ENCODE data around the gene TCAF2.
"Not testable (repeated sequence)": the region's sequence is repeated elsewhere in the genome, so short reads cannot be mapped to it uniquely, and the experiment has no call there.

TCAF2 gene

GRCh38 chr7:143622130-143622529 is 1.4 kb downstream of the TCAF2 start:
- not testable (repeated sequence) for H3K27me3 ChIP-seq (ENCODE audit: control insufficient read depth in 2 of 2, insufficient read depth in 2 of 2, low read length in 2 of 2); H3K9ac ChIP-seq (ENCODE audit: low read depth in 1 of 2, low read length in 2 of 2); H3K4me1 ChIP-seq (ENCODE audit: control insufficient read depth in 2 of 2, insufficient read depth in 2 of 2, low read length in 2 of 2); H3K36me3 ChIP-seq (ENCODE audit: control insufficient read depth in 2 of 2, insufficient read depth in 2 of 2, low read length in 2 of 2); H3K9me3 ChIP-seq (ENCODE audit: control insufficient read depth in 2 of 2, low read length in 2 of 2); H3K4me3 ChIP-seq (ENCODE audit: low read length in 2 of 2); H3K27ac ChIP-seq (ENCODE audit: low read depth in 2 of 2, low read length in 2 of 2)

- H3K4me1 ChIP-seq (ENCODE audit: control insufficient read depth in 2 of 2, insufficient read depth in 2 of 2, low read length in 2 of 2); H3K36me3 ChIP-seq (ENCODE audit: control insufficient read depth in 2 of 2, insufficient read depth in 2 of 2, low read length in 2 of 2); H3K9ac ChIP-seq (ENCODE audit: low read depth in 1 of 2, low read length in 2 of 2); H3K9me3 ChIP-seq (ENCODE audit: control insufficient read depth in 2 of 2, low read length in 2 of 2); H3K4me3 ChIP-seq (ENCODE audit: low read length in 2 of 2); H3K27ac ChIP-seq (ENCODE audit: low read depth in 2 of 2, low read length in 2 of 2); H3K27me3 ChIP-seq (ENCODE audit: control insufficient read depth in 2 of 2, insufficient read depth in 2 of 2, low read length in 2 of 2): not testable (repeated sequence)
Observed at GRCh38 chr7:143630653-143631052, 9.9 kb downstream of the TCAF2 start.

- H3K4me1 ChIP-seq (ENCODE audit: control insufficient read depth in 2 of 2, insufficient read depth in 2 of 2, low read length in 2 of 2); H3K27ac ChIP-seq (ENCODE audit: low read depth in 2 of 2, low read length in 2 of 2); H3K36me3 ChIP-seq (ENCODE audit: control insufficient read depth in 2 of 2, insufficient read depth in 2 of 2, low read length in 2 of 2); H3K9me3 ChIP-seq (ENCODE audit: control insufficient read depth in 2 of 2, low read length in 2 of 2); H3K27me3 ChIP-seq (ENCODE audit: control insufficient read depth in 2 of 2, insufficient read depth in 2 of 2, low read length in 2 of 2); H3K4me3 ChIP-seq (ENCODE audit: low read length in 2 of 2); H3K9ac ChIP-seq (ENCODE audit: low read depth in 1 of 2, low read length in 2 of 2): not testable (repeated sequence)
Observed at GRCh38 chr7:143632506-143632905, 11.7 kb downstream of the TCAF2 start.

- not testable (repeated sequence) for H3K4me3 ChIP-seq (ENCODE audit: low read length in 2 of 2); H3K27ac ChIP-seq (ENCODE audit: low read depth in 2 of 2, low read length in 2 of 2); H3K9me3 ChIP-seq (ENCODE audit: control insufficient read depth in 2 of 2, low read length in 2 of 2); H3K9ac ChIP-seq (ENCODE audit: low read depth in 1 of 2, low read length in 2 of 2); H3K27me3 ChIP-seq (ENCODE audit: control insufficient read depth in 2 of 2, insufficient read depth in 2 of 2, low read length in 2 of 2); H3K36me3 ChIP-seq (ENCODE audit: control insufficient read depth in 2 of 2, insufficient read depth in 2 of 2, low read length in 2 of 2); H3K4me1 ChIP-seq (ENCODE audit: control insufficient read depth in 2 of 2, insufficient read depth in 2 of 2, low read length in 2 of 2)
Observed at GRCh38 chr7:143633013-143633618, 12.3 kb downstream of the TCAF2 start.

- H3K27me3 ChIP-seq (ENCODE audit: control insufficient read depth in 2 of 2, insufficient read depth in 2 of 2, low read length in 2 of 2); H3K27ac ChIP-seq (ENCODE audit: low read depth in 2 of 2, low read length in 2 of 2); H3K9me3 ChIP-seq (ENCODE audit: control insufficient read depth in 2 of 2, low read length in 2 of 2); H3K9ac ChIP-seq (ENCODE audit: low read depth in 1 of 2, low read length in 2 of 2); H3K4me3 ChIP-seq (ENCODE audit: low read length in 2 of 2); H3K4me1 ChIP-seq (ENCODE audit: control insufficient read depth in 2 of 2, insufficient read depth in 2 of 2, low read length in 2 of 2); H3K36me3 ChIP-seq (ENCODE audit: control insufficient read depth in 2 of 2, insufficient read depth in 2 of 2, low read length in 2 of 2): not testable (repeated sequence)
Observed at GRCh38 chr7:143635364-143636240, 14.8 kb downstream of the TCAF2 start.

GRCh38 chr7:143639372-143639771 is 18.6 kb downstream of the TCAF2 start:
- H3K4me1 ChIP-seq (ENCODE audit: control insufficient read depth in 2 of 2, insufficient read depth in 2 of 2, low read length in 2 of 2); H3K4me3 ChIP-seq (ENCODE audit: low read length in 2 of 2); H3K27ac ChIP-seq (ENCODE audit: low read depth in 2 of 2, low read length in 2 of 2); H3K9ac ChIP-seq (ENCODE audit: low read depth in 1 of 2, low read length in 2 of 2); H3K9me3 ChIP-seq (ENCODE audit: control insufficient read depth in 2 of 2, low read length in 2 of 2); H3K27me3 ChIP-seq (ENCODE audit: control insufficient read depth in 2 of 2, insufficient read depth in 2 of 2, low read length in 2 of 2); H3K36me3 ChIP-seq (ENCODE audit: control insufficient read depth in 2 of 2, insufficient read depth in 2 of 2, low read length in 2 of 2): not testable (repeated sequence)

GRCh38 chr7:143640528-143641189 is 19.9 kb downstream of the TCAF2 start:
- H3K9me3 ChIP-seq (ENCODE audit: control insufficient read depth in 2 of 2, low read length in 2 of 2); H3K4me1 ChIP-seq (ENCODE audit: control insufficient read depth in 2 of 2, insufficient read depth in 2 of 2, low read length in 2 of 2); H3K27ac ChIP-seq (ENCODE audit: low read depth in 2 of 2, low read length in 2 of 2); H3K4me3 ChIP-seq (ENCODE audit: low read length in 2 of 2); H3K27me3 ChIP-seq (ENCODE audit: control insufficient read depth in 2 of 2, insufficient read depth in 2 of 2, low read length in 2 of 2); H3K9ac ChIP-seq (ENCODE audit: low read depth in 1 of 2, low read length in 2 of 2); H3K36me3 ChIP-seq (ENCODE audit: control insufficient read depth in 2 of 2, insufficient read depth in 2 of 2, low read length in 2 of 2): not testable (repeated sequence)

GRCh38 chr7:143646598-143646997 is 25.8 kb downstream of the TCAF2 start:
- not testable (repeated sequence) for H3K36me3 ChIP-seq (ENCODE audit: control insufficient read depth in 2 of 2, insufficient read depth in 2 of 2, low read length in 2 of 2); H3K9me3 ChIP-seq (ENCODE audit: control insufficient read depth in 2 of 2, low read length in 2 of 2); H3K9ac ChIP-seq (ENCODE audit: low read depth in 1 of 2, low read length in 2 of 2); H3K4me3 ChIP-seq (ENCODE audit: low read length in 2 of 2); H3K27me3 ChIP-seq (ENCODE audit: control insufficient read depth in 2 of 2, insufficient read depth in 2 of 2, low read length in 2 of 2); H3K27ac ChIP-seq (ENCODE audit: low read depth in 2 of 2, low read length in 2 of 2); H3K4me1 ChIP-seq (ENCODE audit: control insufficient read depth in 2 of 2, insufficient read depth in 2 of 2, low read length in 2 of 2)

GRCh38 chr7:143649902-143650301 is 29.1 kb downstream of the TCAF2 start:
- H3K27me3 ChIP-seq (ENCODE audit: control insufficient read depth in 2 of 2, insufficient read depth in 2 of 2, low read length in 2 of 2); H3K27ac ChIP-seq (ENCODE audit: low read depth in 2 of 2, low read length in 2 of 2); H3K36me3 ChIP-seq (ENCODE audit: control insufficient read depth in 2 of 2, insufficient read depth in 2 of 2, low read length in 2 of 2); H3K4me3 ChIP-seq (ENCODE audit: low read length in 2 of 2); H3K9ac ChIP-seq (ENCODE audit: low read depth in 1 of 2, low read length in 2 of 2); H3K4me1 ChIP-seq (ENCODE audit: control insufficient read depth in 2 of 2, insufficient read depth in 2 of 2, low read length in 2 of 2); H3K9me3 ChIP-seq (ENCODE audit: control insufficient read depth in 2 of 2, low read length in 2 of 2): not testable (repeated sequence)

GRCh38 chr7:143650447-143650846 is 29.7 kb downstream of the TCAF2 start:
- not testable (repeated sequence) for H3K9me3 ChIP-seq (ENCODE audit: control insufficient read depth in 2 of 2, low read length in 2 of 2); H3K27ac ChIP-seq (ENCODE audit: low read depth in 2 of 2, low read length in 2 of 2); H3K4me1 ChIP-seq (ENCODE audit: control insufficient read depth in 2 of 2, insufficient read depth in 2 of 2, low read length in 2 of 2); H3K36me3 ChIP-seq (ENCODE audit: control insufficient read depth in 2 of 2, insufficient read depth in 2 of 2, low read length in 2 of 2); H3K27me3 ChIP-seq (ENCODE audit: control insufficient read depth in 2 of 2, insufficient read depth in 2 of 2, low read length in 2 of 2); H3K9ac ChIP-seq (ENCODE audit: low read depth in 1 of 2, low read length in 2 of 2); H3K4me3 ChIP-seq (ENCODE audit: low read length in 2 of 2)
